Mucosa of descending colon (tissue), 3 donors: ENCODE measurements around the gene HELQ. TPM values are rescaled to one million over a fixed set of nuclear protein-coding genes. Genes with fewer than 3 reads are reported as not detected.

Source experiments
- ATAC-seq: fragments of 200-7000 bp; cut with Tn5 transposase; one replicate; pipeline ENCODE4 v1.9.1; 2020; ENCODE audit warnings: mild to moderate bottlenecking, moderate library complexity
- DNase-seq, 3 donors: peaks; one replicate each; pipeline ENCODE4 v3.0.0-alpha.2; 2020
- H3K36me3 ChIP-seq: fragments of 200-600 bp; one replicate; pipeline ENCODE4 v1.8.0; 2021; ENCODE audit warnings: low read depth, mild to moderate bottlenecking
- H3K4me1 ChIP-seq: fragments of 200-600 bp; one replicate; pipeline ENCODE4 v1.8.0; 2021; ENCODE audit warnings: low read depth, mild to moderate bottlenecking
- H3K4me3 ChIP-seq: fragments of 200-600 bp; one replicate; pipeline ENCODE4 v1.8.0; 2021; ENCODE audit warnings: mild to moderate bottlenecking
- H3K9me3 ChIP-seq: fragments of 200-600 bp; one replicate; pipeline ENCODE4 v1.8.0; 2021; ENCODE audit warnings: mild to moderate bottlenecking
- intact Hi-C, 2 donors: fragments of 100-400 bp; cut with DNase I in 1 of 2; cut with micrococcal nuclease in 1 of 2; formaldehyde crosslinking; loops; one replicate each; pipeline versions ENCODE4 v1.11.0 to v1.11.1; 2022; cut with DNase I, micrococcal nuclease
- total RNA-seq, 3 donors: library from RNA; stranded (reverse); fragmentation: NEBNext Ultra II Directional in 2 of 3; extraction: Animal tissue kit (Norgen Biotek cat#: 25700) in 2 of 3; gene quantifications; one replicate each; pipeline versions ENCODE4 v1.2.1 to v1.2.4, GENCODE V29; 2021 to 2023
- TF ChIP-seq, protein P1 (sequence below): fragments of 200-600 bp; IDR thresholded peaks from one replicate; pipeline ENCODE4 v1.8.0; 2022; ENCODE audit warnings: antibody characterized with exemption, mild to moderate bottlenecking
- donor health status: DM: no; HTN: no; CAD: no; lungs with moderate emphysema.
- donor health status: DM: no; HTN: no; CAD: no.
- donor health status: DM: no; HTN: yes; CAD: no.

HELQ gene
- total RNA-seq, 3 donors from 2014 or later, result 10.8 to 17.2 (median 12.2) TPM

DNA sequence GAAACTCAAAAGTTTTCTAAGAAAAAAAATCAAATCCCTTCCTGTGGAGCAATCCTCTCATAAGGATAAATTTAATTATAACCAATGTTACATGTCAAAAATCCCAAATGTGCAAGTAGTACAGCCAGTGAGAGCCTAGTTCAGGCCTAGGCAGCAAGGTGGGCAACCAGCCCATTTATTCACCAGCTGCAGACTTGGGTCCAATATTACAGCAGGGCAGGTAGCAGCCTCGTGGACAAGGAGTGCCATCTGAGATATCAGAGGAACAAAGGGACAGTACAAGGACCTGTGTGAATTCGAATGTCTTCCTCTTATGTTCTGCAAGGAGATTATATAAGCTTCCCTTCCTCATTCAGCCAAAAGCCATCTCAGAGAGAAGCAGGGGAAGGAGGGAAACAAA, 6.6 kb downstream of the HELQ start:
- H3K4me3 ChIP-seq, result no peak overlapping the region
- no peaks in the 10 kb centered on the region for H3K9me3 ChIP-seq
- intact Hi-C loops, result no loop called here
- TF ChIP-seq, protein P1, sequence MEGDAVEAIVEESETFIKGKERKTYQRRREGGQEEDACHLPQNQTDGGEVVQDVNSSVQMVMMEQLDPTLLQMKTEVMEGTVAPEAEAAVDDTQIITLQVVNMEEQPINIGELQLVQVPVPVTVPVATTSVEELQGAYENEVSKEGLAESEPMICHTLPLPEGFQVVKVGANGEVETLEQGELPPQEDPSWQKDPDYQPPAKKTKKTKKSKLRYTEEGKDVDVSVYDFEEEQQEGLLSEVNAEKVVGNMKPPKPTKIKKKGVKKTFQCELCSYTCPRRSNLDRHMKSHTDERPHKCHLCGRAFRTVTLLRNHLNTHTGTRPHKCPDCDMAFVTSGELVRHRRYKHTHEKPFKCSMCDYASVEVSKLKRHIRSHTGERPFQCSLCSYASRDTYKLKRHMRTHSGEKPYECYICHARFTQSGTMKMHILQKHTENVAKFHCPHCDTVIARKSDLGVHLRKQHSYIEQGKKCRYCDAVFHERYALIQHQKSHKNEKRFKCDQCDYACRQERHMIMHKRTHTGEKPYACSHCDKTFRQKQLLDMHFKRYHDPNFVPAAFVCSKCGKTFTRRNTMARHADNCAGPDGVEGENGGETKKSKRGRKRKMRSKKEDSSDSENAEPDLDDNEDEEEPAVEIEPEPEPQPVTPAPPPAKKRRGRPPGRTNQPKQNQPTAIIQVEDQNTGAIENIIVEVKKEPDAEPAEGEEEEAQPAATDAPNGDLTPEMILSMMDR, result no peak
- no peaks in the 10 kb centered on the region for H3K4me1 ChIP-seq
- no peak for ATAC-seq
- H3K36me3 ChIP-seq, result no peaks in the 10 kb centered on the region
- DNase-seq, result no peak

DNA sequence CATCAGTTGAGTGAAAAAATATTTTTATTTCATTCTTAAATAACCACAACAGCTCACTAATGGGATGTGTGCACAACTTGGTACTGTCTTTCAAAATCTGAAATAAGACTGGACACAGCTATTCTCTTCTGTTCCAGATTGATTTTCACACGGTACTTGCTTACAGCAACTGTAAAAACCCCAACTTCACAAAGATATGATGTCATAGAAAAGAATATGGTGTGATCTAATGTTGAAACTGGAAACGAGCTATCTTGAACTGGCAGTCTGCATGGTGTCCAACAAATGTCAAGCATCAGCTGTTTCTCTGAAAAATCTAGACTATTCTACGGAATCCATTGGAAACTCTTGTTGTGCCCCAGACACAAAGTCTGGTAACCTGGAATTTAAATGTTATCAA, 14.7 kb downstream of the HELQ start:
- ATAC-seq (no peak), DNase-seq (no peak)
- Histone ChIP-seq H3K4me3 (no peak overlapping the region), H3K36me3 (no peaks in the 10 kb centered on the region), H3K4me1 (no peaks in the 10 kb centered on the region), H3K9me3 (no peaks in the 10 kb centered on the region)
- intact Hi-C loops, result no loop called here
- TF ChIP-seq, protein P1, result no peak

DNA sequence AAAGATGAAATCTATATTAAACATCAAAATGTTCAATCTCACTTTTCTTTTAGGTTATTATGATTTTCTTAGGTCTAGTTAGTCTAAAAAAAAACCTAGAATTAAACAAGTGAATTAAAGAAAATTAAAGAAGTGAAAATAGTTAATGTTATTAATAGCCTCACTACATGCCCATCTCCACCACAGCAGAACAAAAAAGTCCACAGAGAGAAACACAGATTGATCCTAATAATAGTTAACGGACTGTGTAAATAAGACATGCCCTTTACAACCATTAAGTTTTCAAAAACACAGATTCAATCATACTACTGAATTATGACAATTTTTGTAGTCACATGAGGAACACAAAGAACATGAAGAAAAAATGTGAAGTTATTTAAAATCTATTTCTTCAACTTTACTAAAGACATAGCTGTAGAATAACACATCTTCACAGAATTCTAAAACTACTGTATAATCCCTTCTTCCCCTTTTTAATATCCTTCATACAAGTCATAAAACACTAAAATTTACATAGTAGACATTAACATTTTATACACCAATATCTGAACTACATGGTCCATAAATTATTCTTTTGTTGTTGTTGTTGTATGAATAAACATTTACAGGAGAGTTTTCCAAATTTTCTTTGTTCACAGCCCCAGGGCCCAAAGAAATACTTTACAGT, 15.3 kb downstream of the HELQ start:
- DNase-seq, result no peak
- Histone ChIP-seq H3K4me1 (no peaks in the 10 kb centered on the region), H3K9me3 (no peaks in the 10 kb centered on the region), H3K36me3 (no peaks in the 10 kb centered on the region), H3K4me3 (no peak overlapping the region)
- ATAC-seq, result no peak
- intact Hi-C loops, result no loop called here
- TF ChIP-seq, protein P1, result no peak

DNA sequence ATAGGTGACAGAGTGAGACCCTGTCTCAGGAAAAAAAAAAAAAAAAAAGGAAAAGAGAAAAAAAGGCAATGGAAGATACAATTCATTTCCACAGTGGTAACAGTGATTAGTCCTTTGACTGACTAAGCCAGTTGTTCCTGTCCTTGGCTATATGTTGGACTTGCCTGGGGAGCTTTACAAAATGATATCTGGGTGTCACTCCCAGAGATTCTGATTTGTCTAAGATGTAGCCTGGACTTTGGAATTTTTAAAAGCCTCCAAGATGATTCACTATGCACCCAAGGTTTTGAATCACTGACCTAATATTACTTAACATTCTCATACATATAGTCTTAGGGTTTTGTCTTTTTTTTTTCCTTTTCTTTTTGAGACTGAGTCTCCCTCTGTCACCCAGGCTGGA, 16.9 kb downstream of the HELQ start:
- no peaks in the 10 kb centered on the region for H3K9me3 ChIP-seq
- TF ChIP-seq, protein P1, result no peak
- H3K4me3 ChIP-seq, result no peak overlapping the region
- ATAC-seq (no peak), DNase-seq (no peak)
- intact Hi-C loops, result no loop called here
- H3K36me3 ChIP-seq, result no peaks in the 10 kb centered on the region
- H3K4me1 ChIP-seq, result no peaks in the 10 kb centered on the region

DNA sequence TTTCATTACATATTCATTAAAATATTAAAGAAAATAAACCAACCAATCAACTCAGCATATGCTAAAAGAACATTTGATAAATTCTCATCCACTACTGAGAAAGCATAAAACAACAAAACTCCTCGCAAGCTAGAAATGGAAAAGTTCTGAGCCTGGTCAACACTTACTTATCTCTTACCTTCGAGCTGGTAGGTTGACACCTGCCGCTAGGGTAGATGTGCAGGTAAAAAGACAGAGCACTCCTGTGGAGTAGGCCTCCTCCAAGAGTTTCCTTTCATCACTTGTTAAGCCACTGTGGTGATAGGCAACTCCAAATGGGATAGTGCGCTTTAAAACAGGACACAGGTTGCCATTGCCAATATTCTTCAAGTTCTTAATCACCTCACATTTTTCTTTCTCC, 18.9 kb downstream of the HELQ start:
- H3K4me1 ChIP-seq, result no peaks in the 10 kb centered on the region
- DNase-seq, result no peak
- no peaks in the 10 kb centered on the region for H3K36me3 ChIP-seq
- no peak for ATAC-seq
- TF ChIP-seq, protein P1, result no peak
- intact Hi-C loops, result no loop called here
- H3K9me3 ChIP-seq, result no peaks in the 10 kb centered on the region
- no peak overlapping the region for H3K4me3 ChIP-seq

DNA sequence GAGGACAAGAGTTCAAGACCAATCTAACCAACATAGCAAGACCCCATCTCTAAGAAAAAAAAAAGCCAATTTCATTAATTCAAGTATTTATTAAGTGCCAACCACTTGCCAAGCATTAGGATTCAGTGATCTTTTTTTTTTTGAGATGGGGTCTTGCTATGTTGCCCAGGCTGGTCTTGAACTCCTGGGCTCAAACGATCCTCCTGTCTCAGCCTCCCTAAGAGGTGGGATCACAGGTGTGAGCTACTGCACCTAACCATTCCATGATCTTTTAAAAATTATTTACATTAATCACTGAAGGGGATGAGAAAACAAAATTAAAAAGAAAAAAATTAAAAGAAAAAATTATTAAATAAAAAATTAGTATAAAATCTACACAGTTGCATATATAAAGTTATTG, 24.4 kb downstream of the HELQ start:
- no peak for ATAC-seq
- Histone ChIP-seq H3K36me3 (no peaks in the 10 kb centered on the region), H3K4me1 (no peaks in the 10 kb centered on the region), H3K9me3 (no peaks in the 10 kb centered on the region), H3K4me3 (no peak overlapping the region)
- no peak for DNase-seq
- intact Hi-C loops, result no loop called here
- TF ChIP-seq, protein P1, result no peak
